H1 (cell line): ENCODE results near the gene LIN28B.

Experiments used
- CREB1 ChIP-seq: IDR thresholded peaks from 2 replicates; pipeline ENCODE4 v1.6.1; 2012; ENCODE audit warnings: inconsistent platforms
- CTCF ChIP-seq, 3 experiments: IDR thresholded peaks; 1 replicate in 2 of 3; 2 replicates in 1 of 3; pipeline versions ENCODE4 v1.5.1 to v1.6.1; 2011; ENCODE audit warnings: low read length in 3 of 3, mild to moderate bottlenecking in 3 of 3, inconsistent platforms in 2 of 3, low read depth in 1 of 3, moderate library complexity in 1 of 3; ENCODE audit not compliant: insufficient read depth in 1 of 3; ENCODE audit errors: control extremely low read depth in 1 of 3
- E2F6 ChIP-seq: IDR thresholded peaks from 2 replicates; pipeline ENCODE4 v1.6.1; 2012; ENCODE audit warnings: inconsistent platforms
- EP300 ChIP-seq, 2 experiments: IDR thresholded peaks; 1 replicate in 1 of 2; 2 replicates in 1 of 2; pipeline ENCODE4 v1.6.1; 2011 to 2012; ENCODE audit warnings: low read depth in 2 of 2, low read length in 2 of 2, mild to moderate bottlenecking in 2 of 2, borderline replicate concordance in 1 of 2, inconsistent platforms in 1 of 2, moderate library complexity in 1 of 2
- GTF2F1 ChIP-seq: IDR thresholded peaks from 2 replicates; pipeline ENCODE4 v1.6.1; 2012; ENCODE audit warnings: low read depth, low read length, improper control_type of control experiment, borderline replicate concordance
- KDM1A ChIP-seq: fragments of 200-600, 300-600 bp; sonication (generic); IDR thresholded peaks from 2 replicates; pipeline ENCODE4 v1.7.1; 2016; ENCODE audit warnings: mild to moderate bottlenecking, low read length, borderline replicate concordance
- POLR2A ChIP-seq, 2 experiments: IDR thresholded peaks; 1 replicate in 1 of 2; 2 replicates in 1 of 2; pipeline ENCODE4 v1.6.1; 2011; ENCODE audit warnings: low read depth in 2 of 2, low read length in 2 of 2, mild to moderate bottlenecking in 2 of 2; ENCODE audit errors: control extremely low read depth in 1 of 2
- POLR2AphosphoS5 ChIP-seq: IDR thresholded peaks from 2 replicates; pipeline ENCODE4 v1.6.1; 2011; ENCODE audit warnings: low read depth, low read length
- RAD21 ChIP-seq, 2 experiments: IDR thresholded peaks in 1 of 2; conservative IDR thresholded peaks in 1 of 2; 2 replicates each; pipeline ENCODE4 v1.6.1; 2011; ENCODE audit warnings: low read depth in 2 of 2, low read length in 2 of 2, improper control_type of control experiment in 1 of 2, inconsistent platforms in 1 of 2, mild to moderate bottlenecking in 1 of 2, moderate library complexity in 1 of 2
- SP1 ChIP-seq: IDR thresholded peaks from 2 replicates; pipeline ENCODE4 v1.6.1; 2011; ENCODE audit warnings: low read depth, low read length
- TAF1 ChIP-seq: IDR thresholded peaks from 2 replicates; pipeline ENCODE4 v1.6.1; 2011; ENCODE audit warnings: mild to moderate bottlenecking, low read depth, low read length

- TF ChIP-seq EP300 (IDR thresholded peaks at IDR 0.05; ENCODE audit: borderline replicate concordance in 1 of 2, low read depth in 2 of 2, low read length in 2 of 2): no peak
- no peak for TF ChIP-seq POLR2AphosphoS5
- no peak for TF ChIP-seq POLR2A (IDR thresholded peaks at IDR 0.05; ENCODE audit: control extremely low read depth in 1 of 2, low read depth in 2 of 2, low read length in 2 of 2)
- TF ChIP-seq CTCF (IDR thresholded peaks at IDR 0.05; ENCODE audit: control extremely low read depth in 1 of 3, insufficient read depth in 1 of 3, low read depth in 1 of 3, low read length in 3 of 3): no peak
- no peak for TF ChIP-seq TAF1
- no peak for TF ChIP-seq CREB1
- no peak for TF ChIP-seq SP1
- no peak for TF ChIP-seq GTF2F1
- TF ChIP-seq E2F6: no peak
- no peak for TF ChIP-seq KDM1A
- TF ChIP-seq RAD21 (IDR thresholded peaks at IDR 0.05 in 1 of 2, conservative IDR thresholded peaks at IDR 0.05 in 1 of 2; ENCODE audit: low read depth in 2 of 2, low read length in 2 of 2): no peak
These were observed 154.2 kb downstream of the LIN28B start for GRCh38 chr6:105111105-105111504.
